Fibroblast of pulmonary artery (primary cell): Measurements from ENCODE around the gene KIAA0232.

Experiments
- DNase-seq: peaks from one replicate; pipeline ENCODE4 v3.0.0-alpha.2; 2010; ENCODE audit warnings: low read depth
- H3K4me3 ChIP-seq: replicated peaks from 2 replicates; pipeline ENCODE4 v1.5.1; 2011; ENCODE audit warnings: low read depth, mild to moderate bottlenecking, control low read depth, low read length, moderate library complexity
- TF ChIP-seq, protein P1 (sequence below): IDR thresholded peaks from 2 replicates; pipeline ENCODE4 v1.5.1; 2011; ENCODE audit warnings: mild to moderate bottlenecking, control low read depth, low read length, inconsistent platforms; ENCODE audit errors: missing control alignments

KIAA0232 gene

GRCh38 chr4:6857009-6857882 is 74.7 kb downstream of the KIAA0232 start:
- TF ChIP-seq, protein P1, sequence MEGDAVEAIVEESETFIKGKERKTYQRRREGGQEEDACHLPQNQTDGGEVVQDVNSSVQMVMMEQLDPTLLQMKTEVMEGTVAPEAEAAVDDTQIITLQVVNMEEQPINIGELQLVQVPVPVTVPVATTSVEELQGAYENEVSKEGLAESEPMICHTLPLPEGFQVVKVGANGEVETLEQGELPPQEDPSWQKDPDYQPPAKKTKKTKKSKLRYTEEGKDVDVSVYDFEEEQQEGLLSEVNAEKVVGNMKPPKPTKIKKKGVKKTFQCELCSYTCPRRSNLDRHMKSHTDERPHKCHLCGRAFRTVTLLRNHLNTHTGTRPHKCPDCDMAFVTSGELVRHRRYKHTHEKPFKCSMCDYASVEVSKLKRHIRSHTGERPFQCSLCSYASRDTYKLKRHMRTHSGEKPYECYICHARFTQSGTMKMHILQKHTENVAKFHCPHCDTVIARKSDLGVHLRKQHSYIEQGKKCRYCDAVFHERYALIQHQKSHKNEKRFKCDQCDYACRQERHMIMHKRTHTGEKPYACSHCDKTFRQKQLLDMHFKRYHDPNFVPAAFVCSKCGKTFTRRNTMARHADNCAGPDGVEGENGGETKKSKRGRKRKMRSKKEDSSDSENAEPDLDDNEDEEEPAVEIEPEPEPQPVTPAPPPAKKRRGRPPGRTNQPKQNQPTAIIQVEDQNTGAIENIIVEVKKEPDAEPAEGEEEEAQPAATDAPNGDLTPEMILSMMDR = no peak
- no peak overlapping the region for H3K4me3 ChIP-seq
- no peak for DNase-seq

GRCh38 chr4:6858997-6859396 is 76.5 kb downstream of the KIAA0232 start:
- DNase-seq = no peak
- H3K4me3 ChIP-seq = no peak overlapping the region
- TF ChIP-seq, protein P1 = no peak

- DNase-seq = no peak
- TF ChIP-seq, protein P1 = no peak
- H3K4me3 ChIP-seq = no peak overlapping the region
These were observed 77.0 kb downstream of the KIAA0232 start for GRCh38 chr4:6859543-6859942.

DNA sequence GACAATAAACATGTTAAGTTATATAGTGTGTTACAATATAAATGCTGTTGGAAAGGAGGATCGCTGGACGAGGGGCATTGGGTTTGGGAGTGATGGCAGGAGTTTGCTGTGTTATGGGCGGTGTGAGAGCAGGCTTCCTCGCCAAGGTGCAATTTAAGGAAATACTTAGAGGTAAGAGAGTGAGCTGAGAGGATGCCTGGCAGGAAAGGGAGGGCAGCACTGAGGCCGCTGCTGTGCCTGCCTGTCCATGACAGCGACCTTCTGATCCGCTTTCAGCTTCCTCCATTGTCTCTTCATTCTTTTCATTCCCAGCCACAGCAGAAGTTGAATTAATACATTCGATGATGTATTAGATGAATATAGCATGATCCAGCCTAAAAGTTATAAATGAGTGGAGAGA is 85.9 kb downstream of the KIAA0232 start:
- TF ChIP-seq, protein P1 = no peak
- H3K4me3 ChIP-seq = no peak overlapping the region
- no peak for DNase-seq

DNA sequence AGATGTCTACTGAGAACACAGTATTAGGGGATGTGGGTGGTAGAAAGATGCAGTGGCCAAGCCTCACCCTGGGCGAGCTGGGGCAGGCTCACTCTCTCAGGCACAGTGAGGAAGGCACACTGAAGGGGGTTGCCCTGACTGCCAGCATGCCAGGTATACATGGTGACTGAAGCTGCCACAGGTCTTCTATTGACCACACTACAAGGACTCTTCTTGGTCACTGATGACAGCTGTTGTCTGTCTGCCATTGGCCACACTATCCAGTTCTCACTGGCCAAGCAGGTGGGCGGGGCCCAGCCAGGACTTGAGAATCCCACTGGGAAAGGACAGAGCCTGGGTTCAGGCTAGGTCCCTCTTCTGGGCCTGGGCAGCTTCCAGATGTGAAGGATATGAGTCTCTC is 87.4 kb downstream of the KIAA0232 start:
- no peak overlapping the region for H3K4me3 ChIP-seq
- TF ChIP-seq, protein P1 = no peak
- no peak for DNase-seq

DNA sequence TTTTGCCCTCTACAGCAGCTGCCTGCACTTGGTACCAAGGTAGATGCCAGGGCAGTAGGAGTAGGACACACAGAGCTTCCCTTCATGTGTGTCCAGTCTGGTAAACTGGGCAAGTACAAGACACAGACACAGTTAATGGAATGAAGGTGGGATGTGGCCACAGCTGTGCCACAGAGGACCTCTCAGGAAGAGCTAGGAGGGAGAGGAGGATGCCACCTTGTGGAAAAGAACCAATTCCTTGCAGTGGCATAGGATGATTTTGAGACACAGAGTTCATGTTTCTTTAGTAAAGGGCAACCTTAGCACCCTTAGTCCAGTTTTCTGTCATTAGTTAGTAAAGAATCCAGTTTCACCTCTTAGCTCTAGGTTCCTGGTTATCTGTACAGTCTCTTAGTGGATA is 90.8 kb downstream of the KIAA0232 start:
- peak; percentile 25 for DNase-seq
- TF ChIP-seq, protein P1 = peak; percentile 12
- no peak overlapping the region for H3K4me3 ChIP-seq
